ENCODE measurements around the gene PSEN1.

Gene PSEN1

DNA sequence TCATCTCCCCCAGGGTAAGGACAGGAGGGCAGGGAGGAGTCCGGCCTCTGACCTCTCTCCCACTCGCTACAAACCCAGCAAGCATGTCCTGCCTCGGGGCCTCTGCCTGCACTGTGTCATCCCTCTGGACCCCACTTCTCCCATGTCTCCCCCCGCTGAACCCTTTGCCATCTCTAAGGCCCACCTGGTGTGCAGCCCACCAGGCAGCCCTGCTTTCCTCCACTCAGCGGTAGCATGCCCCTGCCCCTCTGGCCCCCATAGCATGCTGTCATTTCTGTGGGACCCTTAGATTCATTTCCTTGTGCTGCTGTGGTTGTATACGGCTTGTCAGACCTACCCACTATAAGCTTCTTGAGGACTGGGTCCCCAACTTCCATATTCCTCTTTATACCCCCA is 118.7 kb downstream of the PSEN1 start:
- ATAC-seq (no peak), DNase-seq (no peak)
- Mint-ChIP-seq H3K27ac (no peak overlapping the region), H3K4me1 (peaks cover 7% of the 10 kb centered on the region), H3K4me3 (no peak overlapping the region), H3K27me3 (peaks cover 2% of the 10 kb centered on the region), H3K36me3 (ENCODE audit: low read depth) (no peaks in the 10 kb centered on the region), H3K9me3 (no peaks in the 10 kb centered on the region)

DNA sequence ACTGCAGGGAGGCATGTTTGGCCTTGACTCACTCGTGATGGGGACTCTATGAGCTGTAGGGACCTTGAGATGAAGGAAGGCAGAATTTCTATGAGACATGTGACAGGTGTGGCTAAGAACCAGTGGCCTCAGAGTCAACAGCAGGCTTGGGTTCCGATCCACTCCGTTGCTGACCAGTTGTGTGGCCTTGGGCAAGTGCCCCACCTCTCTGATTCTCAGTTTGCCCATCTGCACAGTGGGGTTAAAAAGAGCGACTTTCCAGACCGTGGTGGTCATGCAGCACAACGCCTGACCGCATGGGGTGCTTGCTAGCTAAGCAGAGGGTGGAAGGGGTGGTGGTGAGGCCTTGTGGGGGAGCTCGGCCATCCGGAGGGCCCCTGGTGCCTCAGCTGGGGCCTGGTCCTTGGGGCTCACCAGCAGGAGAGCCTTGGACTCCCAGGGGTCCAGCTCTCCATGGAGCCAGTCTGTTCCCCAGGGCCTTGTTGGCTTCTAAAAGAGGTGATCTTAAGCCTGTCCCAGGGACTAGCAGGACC is 119.5 kb downstream of the PSEN1 start:
- Mint-ChIP-seq H3K4me1 (peaks cover 7% of the 10 kb centered on the region), H3K27ac (no peak overlapping the region), H3K9me3 (no peaks in the 10 kb centered on the region), H3K36me3 (ENCODE audit: low read depth) (no peaks in the 10 kb centered on the region), H3K27me3 (peaks cover 2% of the 10 kb centered on the region), H3K4me3 (no peak overlapping the region)
- ATAC-seq (no peak), DNase-seq (no peak)

DNA sequence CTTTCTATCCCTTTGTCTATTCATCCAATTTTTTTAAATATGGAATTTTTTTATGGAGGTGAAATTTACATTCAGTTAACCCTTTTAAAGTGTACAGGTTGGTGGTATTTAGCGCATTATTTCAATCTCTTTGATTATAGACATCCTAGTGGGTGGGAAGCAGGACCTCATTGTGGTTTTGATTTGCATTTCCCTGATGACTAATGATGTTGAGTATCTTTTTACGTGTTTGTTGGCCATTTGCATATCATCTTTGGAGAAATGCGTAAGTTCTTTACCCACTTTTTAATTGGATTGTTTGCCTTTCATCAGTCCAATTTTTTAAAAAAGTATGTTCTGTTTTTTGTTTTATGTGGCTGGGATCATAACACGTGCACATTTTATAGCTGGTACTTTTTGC is 121.8 kb downstream of the PSEN1 start:
- Mint-ChIP-seq H3K27me3 (peaks cover 2% of the 10 kb centered on the region), H3K4me3 (no peak overlapping the region), H3K27ac (no peak overlapping the region), H3K36me3 (ENCODE audit: low read depth) (no peaks in the 10 kb centered on the region), H3K9me3 (no peaks in the 10 kb centered on the region), H3K4me1 (peaks cover 7% of the 10 kb centered on the region)
- DNase-seq (no peak), ATAC-seq (no peak)

DNA sequence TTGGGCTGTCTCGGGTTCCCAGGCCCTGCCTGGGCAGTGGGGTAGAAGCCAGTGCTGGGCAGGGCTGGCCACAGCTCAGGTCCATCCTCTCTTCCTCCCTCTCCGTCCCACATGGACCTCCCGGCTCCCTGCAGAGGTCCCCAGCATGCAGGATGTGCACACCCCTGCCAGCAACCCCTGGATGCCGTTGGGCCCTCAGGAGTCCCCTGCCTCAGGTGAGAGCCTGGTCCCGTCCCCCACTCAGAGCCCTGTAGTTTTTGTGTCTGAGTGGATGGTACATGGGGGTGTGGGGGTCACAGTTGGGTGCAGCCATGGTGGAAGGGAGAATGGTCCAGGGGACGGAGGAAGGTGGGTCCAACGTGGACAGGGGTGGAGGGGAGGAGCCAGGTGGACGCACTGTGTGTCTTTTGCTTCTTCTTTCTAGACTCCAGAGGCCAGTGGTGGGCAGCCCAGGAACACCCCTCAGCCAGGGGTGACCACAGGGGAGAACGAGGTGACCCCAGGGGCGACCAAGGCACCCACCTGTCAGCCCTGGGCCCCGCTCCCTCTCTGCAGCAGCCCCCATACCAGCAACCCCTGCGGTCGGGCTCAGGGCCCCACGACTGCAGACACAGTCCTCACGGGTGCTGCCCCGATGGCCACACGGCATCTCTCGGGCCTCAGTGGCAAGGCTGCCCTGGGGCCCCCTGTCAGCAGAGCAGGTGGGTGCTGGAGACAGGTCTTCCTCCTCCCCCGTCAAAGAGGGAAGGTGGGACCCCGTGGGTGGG is 122.7 kb downstream of the PSEN1 start:
- DNase-seq (no peak), ATAC-seq (no peak)
- no peaks in the 10 kb centered on the region for H3K36me3 Mint-ChIP-seq (ENCODE audit: low read depth)
- H3K27me3 Mint-ChIP-seq = peaks cover 2% of the 10 kb centered on the region
- H3K4me1 Mint-ChIP-seq = peaks cover 7% of the 10 kb centered on the region
- no peak overlapping the region for H3K4me3 Mint-ChIP-seq
- no peak overlapping the region for H3K27ac Mint-ChIP-seq
- no peaks in the 10 kb centered on the region for H3K9me3 Mint-ChIP-seq

DNA sequence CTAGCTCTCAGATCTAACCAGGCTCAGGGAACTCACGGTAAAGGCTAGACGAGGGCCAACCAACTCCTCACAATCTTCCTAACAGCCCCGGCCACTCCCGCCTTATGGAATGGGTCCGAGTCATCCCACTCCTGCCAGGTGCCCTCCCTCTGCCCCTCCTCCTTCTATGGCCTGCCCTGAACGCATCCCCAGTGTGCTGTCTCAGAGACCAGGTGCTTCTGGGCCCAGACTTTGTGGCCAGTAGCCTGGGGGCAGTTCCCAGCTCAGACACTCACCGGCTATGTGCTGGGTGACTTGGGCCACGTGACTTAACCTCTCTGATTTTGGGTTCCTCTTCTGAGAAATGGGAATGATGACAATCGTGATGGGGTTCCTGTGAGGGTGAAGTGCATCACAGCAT is 123.5 kb downstream of the PSEN1 start:
- Mint-ChIP-seq H3K4me1 (peaks cover 7% of the 10 kb centered on the region), H3K9me3 (no peaks in the 10 kb centered on the region), H3K4me3 (no peak overlapping the region), H3K27ac (no peak overlapping the region), H3K27me3 (peaks cover 5% of the 10 kb centered on the region), H3K36me3 (ENCODE audit: low read depth) (no peaks in the 10 kb centered on the region)
- no peak for DNase-seq
- no peak for ATAC-seq

DNA sequence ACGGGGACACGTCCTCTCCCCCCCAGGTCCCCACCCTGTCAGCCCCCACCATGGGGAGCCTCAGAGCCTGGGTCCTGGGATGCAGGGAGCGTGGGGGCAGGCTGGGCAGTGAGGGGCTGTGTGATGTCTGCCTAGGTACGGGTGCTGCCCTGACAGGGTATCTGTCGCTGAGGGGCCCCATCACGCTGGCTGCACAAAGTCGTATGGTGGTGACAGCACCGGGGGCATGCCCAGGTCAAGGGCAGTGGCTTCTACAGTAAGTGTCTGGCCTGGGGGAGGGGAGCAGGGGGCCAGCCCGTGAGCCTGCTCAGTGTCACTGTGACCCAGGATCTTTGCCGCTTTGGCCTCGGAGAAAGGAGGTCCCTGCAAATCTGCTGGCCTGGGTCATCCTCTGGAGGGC is 124.3 kb downstream of the PSEN1 start:
- no peak for DNase-seq
- peaks cover 5% of the 10 kb centered on the region for H3K27me3 Mint-ChIP-seq
- H3K27ac Mint-ChIP-seq = no peak overlapping the region
- no peaks in the 10 kb centered on the region for H3K36me3 Mint-ChIP-seq (ENCODE audit: low read depth)
- H3K4me3 Mint-ChIP-seq = no peak overlapping the region
- H3K9me3 Mint-ChIP-seq = no peaks in the 10 kb centered on the region
- peaks cover 7% of the 10 kb centered on the region for H3K4me1 Mint-ChIP-seq
- no peak for ATAC-seq

DNA sequence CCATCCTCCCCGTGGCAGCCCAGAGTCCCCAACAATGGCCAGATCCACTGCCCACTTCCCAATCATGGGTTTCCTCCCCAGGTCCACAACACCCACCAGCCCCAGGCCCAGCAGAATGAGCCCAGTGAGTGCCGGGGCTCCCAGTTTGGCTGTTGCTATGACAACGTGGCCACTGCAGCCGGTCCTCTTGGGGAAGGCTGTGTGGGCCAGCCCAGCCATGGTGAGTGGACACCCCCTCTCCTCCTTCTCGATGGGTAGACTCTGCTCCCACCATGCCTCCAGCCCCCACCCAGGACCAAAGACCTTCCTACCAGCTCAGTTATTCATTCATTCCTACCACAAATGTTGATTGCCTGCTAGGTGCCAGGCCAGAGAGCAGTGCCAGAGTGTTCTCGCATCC is 124.8 kb downstream of the PSEN1 start:
- no peaks in the 10 kb centered on the region for H3K36me3 Mint-ChIP-seq (ENCODE audit: low read depth)
- H3K9me3 Mint-ChIP-seq = no peaks in the 10 kb centered on the region
- no peak for DNase-seq
- H3K27me3 Mint-ChIP-seq = peaks cover 4% of the 10 kb centered on the region
- H3K4me1 Mint-ChIP-seq = peaks cover 5% of the 10 kb centered on the region
- no peak for ATAC-seq
- H3K27ac Mint-ChIP-seq = no peak overlapping the region
- no peak overlapping the region for H3K4me3 Mint-ChIP-seq

DNA sequence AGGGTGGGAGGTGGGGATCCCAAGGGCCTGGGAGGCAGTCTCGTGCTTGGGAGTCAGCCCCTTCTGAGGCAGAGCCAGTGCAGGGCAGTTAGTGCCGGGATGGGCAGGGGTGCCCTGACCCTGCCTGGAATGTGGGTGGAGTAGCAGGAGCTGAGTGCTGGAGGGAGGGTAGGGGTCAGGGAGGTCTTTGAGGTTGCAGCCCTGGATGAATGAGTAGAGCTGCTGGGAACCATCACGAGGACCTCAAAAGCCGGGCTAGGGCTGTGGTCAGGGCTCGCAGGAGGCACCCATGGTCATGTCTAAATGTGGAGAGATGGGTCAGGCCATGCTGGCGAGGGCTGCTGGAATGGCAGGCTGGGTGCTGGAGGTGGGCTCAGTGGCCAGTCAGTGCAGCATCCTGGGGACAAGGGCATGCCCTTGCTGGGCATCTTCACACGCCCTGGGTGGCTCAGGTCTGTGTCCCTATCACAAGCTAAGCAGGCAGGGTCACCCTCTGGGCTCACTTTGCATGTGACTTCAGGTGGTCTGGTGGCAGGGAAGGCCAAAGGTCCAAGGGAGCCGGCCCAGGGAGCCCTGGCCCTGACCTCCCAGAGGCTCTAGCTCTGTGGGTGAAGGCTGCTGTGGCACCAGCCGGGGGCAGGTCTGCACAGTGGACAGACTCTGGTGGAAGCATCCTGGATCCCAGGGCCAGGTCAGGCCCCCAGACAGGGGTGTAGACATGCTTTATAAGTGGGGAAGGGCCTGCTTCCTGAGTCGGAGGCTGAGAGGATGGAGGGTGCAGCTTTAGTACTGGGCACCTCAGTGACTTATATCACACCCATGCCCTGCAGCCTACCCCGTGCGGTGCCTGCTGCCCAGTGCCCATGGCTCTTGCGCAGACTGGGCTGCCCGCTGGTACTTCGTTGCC is 125.5 kb downstream of the PSEN1 start:
- peaks cover 4% of the 10 kb centered on the region for H3K27me3 Mint-ChIP-seq
- no peaks in the 10 kb centered on the region for H3K9me3 Mint-ChIP-seq
- H3K4me1 Mint-ChIP-seq = peaks cover 5% of the 10 kb centered on the region
- H3K4me3 Mint-ChIP-seq = no peak overlapping the region
- ATAC-seq = no peak
- DNase-seq = no peak
- H3K36me3 Mint-ChIP-seq (ENCODE audit: low read depth) = no peaks in the 10 kb centered on the region
- no peak overlapping the region for H3K27ac Mint-ChIP-seq

DNA sequence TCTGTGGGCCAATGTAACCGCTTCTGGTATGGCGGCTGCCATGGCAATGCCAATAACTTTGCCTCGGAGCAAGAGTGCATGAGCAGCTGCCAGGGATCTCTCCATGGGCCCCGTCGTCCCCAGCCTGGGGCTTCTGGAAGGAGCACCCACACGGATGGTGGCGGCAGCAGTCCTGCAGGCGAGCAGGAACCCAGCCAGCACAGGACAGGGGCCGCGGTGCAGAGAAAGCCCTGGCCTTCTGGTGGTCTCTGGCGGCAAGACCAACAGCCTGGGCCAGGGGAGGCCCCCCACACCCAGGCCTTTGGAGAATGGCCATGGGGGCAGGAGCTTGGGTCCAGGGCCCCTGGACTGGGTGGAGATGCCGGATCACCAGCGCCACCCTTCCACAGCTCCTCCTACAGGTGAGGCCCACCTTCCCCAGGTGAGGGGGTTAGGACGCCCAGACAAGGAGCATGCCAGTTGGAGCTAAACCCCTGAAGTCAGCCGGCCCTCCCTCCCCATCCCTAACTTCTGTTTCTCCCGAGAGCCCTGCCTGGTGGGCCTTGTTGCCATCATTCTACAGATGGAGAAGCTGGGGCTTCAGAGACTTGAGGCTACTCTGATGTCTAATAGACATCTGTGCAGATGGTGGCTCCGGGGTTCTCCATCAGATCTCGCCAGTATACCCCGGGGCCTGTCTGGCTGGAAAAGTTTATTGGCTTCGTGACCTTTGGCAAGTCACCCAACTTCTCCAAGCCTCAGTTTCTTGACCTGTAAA is 126.3 kb downstream of the PSEN1 start:
- DNase-seq (no peak), ATAC-seq (no peak)
- no peak overlapping the region for H3K27ac Mint-ChIP-seq
- no peaks in the 10 kb centered on the region for H3K36me3 Mint-ChIP-seq (ENCODE audit: low read depth)
- no peaks in the 10 kb centered on the region for H3K9me3 Mint-ChIP-seq
- peaks cover 4% of the 10 kb centered on the region for H3K27me3 Mint-ChIP-seq
- H3K4me3 Mint-ChIP-seq = no peak overlapping the region
- H3K4me1 Mint-ChIP-seq = peaks cover 5% of the 10 kb centered on the region

DNA sequence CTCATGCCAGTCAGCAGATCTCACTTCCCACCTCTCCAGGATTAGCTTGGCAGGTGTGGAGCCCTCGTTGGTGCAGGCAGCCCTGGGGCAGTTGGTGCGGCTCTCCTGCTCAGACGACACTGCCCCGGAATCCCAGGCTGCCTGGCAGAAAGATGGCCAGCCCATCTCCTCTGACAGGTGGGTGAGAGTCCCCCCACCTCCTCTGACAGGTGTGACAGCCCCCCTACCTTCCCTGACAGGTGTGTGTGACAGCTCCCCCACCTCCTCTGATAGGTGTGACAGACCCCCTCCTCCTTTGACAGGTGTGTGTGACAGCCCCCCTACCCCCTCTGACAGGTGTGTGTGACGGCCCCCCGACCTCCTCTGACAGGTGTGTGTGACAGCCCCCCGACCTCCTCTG is 127.3 kb downstream of the PSEN1 start:
- Mint-ChIP-seq H3K36me3 (ENCODE audit: low read depth) (no peaks in the 10 kb centered on the region), H3K9me3 (no peaks in the 10 kb centered on the region), H3K4me3 (no peak overlapping the region), H3K4me1 (no peaks in the 10 kb centered on the region), H3K27me3 (peaks cover 9% of the 10 kb centered on the region), H3K27ac (no peak overlapping the region)
- ATAC-seq (no peak), DNase-seq (no peak)

DNA sequence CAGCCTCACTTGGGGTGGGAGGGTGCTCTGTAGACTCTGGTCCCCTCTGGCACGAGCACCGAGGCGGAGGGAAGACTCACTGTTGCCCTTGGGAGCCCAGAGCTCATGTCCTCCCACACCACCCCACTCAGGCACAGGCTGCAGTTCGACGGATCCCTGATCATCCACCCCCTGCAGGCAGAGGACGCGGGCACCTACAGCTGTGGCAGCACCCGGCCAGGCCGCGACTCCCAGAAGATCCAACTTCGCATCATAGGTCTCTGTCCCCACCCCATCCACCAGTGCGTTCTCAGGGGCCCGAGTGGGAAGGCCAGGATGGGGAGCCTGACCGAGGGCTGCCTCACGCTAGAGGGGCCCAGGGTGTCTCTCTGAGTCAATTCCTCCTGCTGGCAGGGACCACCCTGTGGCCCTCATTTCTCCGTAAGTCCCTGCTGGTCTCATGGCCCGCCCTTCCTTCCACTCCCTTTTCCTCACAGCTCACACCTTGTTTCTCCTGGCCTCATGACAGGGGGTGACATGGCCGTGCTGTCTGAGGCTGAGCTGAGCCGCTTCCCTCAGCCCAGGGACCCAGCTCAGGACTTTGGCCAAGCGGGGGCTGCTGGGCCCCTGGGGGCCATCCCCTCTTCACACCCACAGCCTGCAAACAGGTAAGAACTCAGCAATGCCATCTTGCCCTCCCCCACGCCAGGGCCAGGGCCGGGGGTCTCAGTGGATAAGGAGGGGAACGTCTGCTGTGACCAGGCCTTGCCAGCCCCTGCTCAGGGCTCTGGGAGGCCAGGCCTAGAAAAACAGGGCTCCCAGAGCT is 128.0 kb downstream of the PSEN1 start:
- peaks cover 10% of the 10 kb centered on the region for H3K27me3 Mint-ChIP-seq
- no peak overlapping the region for H3K27ac Mint-ChIP-seq
- no peak overlapping the region for H3K4me3 Mint-ChIP-seq
- H3K9me3 Mint-ChIP-seq = no peaks in the 10 kb centered on the region
- no peaks in the 10 kb centered on the region for H3K36me3 Mint-ChIP-seq (ENCODE audit: low read depth)
- ATAC-seq (no peak), DNase-seq (no peak)
- no peaks in the 10 kb centered on the region for H3K4me1 Mint-ChIP-seq

DNA sequence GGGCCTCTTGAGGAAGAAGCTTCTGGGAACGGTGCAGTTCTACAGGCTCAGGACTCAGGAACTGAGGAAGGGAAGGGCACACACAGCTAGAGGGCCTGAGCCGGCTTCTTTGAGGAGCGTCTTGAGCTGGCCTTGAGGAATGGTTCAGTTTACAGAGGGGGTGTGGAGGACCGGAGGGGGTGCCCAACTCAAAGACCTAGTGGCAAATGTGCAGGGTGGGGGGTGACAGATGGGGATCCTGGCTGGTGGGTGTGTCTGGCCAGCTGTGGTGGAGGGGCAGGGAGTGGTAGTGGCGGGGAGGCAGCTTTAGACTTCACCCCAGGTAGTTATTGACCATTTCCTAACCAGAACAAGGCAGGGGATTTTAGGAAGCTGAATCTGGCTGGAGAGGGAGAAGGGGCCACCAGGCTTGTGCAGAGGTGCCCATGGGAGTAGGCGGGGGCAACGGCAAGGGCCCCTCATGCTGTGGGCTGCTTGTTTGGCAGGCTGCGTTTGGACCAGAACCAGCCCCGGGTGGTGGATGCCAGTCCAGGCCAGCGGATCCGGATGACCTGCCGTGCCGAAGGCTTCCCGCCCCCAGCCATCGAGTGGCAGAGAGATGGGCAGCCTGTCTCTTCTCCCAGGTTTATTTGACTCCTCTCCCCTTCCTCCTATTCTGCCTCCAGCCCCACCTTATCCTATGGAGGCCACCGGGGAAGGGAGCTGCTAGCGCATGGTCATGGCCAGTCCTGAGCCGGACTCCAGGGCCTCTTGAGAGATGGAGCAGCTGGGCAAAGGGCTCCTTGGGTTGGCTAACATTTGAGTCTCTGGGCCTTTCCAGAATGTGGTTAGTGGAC is 128.8 kb downstream of the PSEN1 start:
- Mint-ChIP-seq H3K27me3 (peaks cover 11% of the 10 kb centered on the region), H3K36me3 (ENCODE audit: low read depth) (no peaks in the 10 kb centered on the region), H3K4me3 (no peak overlapping the region), H3K9me3 (no peaks in the 10 kb centered on the region), H3K4me1 (peaks cover 2% of the 10 kb centered on the region), H3K27ac (no peak overlapping the region)
- DNase-seq (no peak), ATAC-seq (no peak)

DNA sequence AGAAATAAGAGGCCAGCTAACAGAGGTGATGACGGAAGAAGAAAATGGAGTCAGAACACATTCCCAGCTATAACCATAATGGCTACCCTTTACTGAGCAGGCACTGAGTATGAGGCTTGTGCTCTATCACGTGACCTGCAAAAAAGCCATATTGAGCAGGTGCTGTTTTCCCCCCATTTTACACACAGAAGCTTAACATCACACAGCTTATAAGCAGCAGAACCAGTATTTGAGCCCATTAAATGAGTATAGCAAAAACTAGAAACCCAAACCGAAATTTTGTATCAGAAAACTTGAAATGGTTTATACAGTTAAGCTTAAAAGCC is 129.4 kb downstream of the PSEN1 start:
- Mint-ChIP-seq H3K36me3 (ENCODE audit: low read depth) (no peaks in the 10 kb centered on the region), H3K4me1 (peaks cover 8% of the 10 kb centered on the region), H3K4me3 (no peak overlapping the region), H3K27ac (no peak overlapping the region), H3K9me3 (no peaks in the 10 kb centered on the region), H3K27me3 (peaks cover 17% of the 10 kb centered on the region)
- DNase-seq (no peak), ATAC-seq (no peak)

Measured in activated naive CD8-positive, alpha-beta T cell treated with anti-CD3 and anti-CD28 coated beads, Interleukin-2, amount 50 U/mL, for 24 hours (primary cell).